GM12864 (cell line): ENCODE data around the gene OGFOD3.
"Not testable (repeated sequence)": the region's sequence is repeated elsewhere in the genome, so short reads cannot be mapped to it uniquely, and the experiment has no call there.

Experiments
- DNase-seq: peaks from one replicate; pipeline ENCODE4 v3.0.0-alpha.2; 2011; ENCODE audit warnings: low read depth
- H3K4me3 ChIP-seq: 2 replicates; pipeline ENCODE4 v1.5.1; 2011; ENCODE audit warnings: mild to moderate bottlenecking, low read depth, low read length, control low read depth
- CTCF ChIP-seq: IDR thresholded peaks from 2 replicates; pipeline ENCODE4 v1.5.1; 2011; ENCODE audit warnings: low read depth, mild to moderate bottlenecking, moderate library complexity, low read length, control low read depth, inconsistent platforms; ENCODE audit errors: missing control alignments

The OGFOD3 gene

GRCh38 chr17:82380860-82381702 lies 37.3 kb downstream of the OGFOD3 start:
- H3K4me3 ChIP-seq: no peak overlapping the region
- no peak for DNase-seq
- TF ChIP-seq CTCF: no peak

- H3K4me3 ChIP-seq: no peak overlapping the region
- DNase-seq: no peak
- no peak for TF ChIP-seq CTCF
Measured at GRCh38 chr17:82378741-82379021, 39.7 kb downstream of the OGFOD3 start.

GRCh38 chr17:82377924-82378740 lies 40.3 kb downstream of the OGFOD3 start:
- no peak for TF ChIP-seq CTCF
- no peak overlapping the region for H3K4me3 ChIP-seq
- no peak for DNase-seq

GRCh38 chr17:82377294-82377693 lies 41.1 kb downstream of the OGFOD3 start:
- DNase-seq, H3K4me3 ChIP-seq: not testable (repeated sequence)

GRCh38 chr17:82376042-82376730 lies 42.2 kb downstream of the OGFOD3 start:
- TF ChIP-seq CTCF: no peak
- no peak overlapping the region for H3K4me3 ChIP-seq
- DNase-seq: no peak

GRCh38 chr17:82375359-82376041 lies 42.9 kb downstream of the OGFOD3 start:
- no peak for TF ChIP-seq CTCF
- H3K4me3 ChIP-seq: no peak overlapping the region
- DNase-seq: no peak
